Measurements from ENCODE around the gene CPNE4.
A peak's percentile ranks its signal among the peaks of the same experiment; 100 is the strongest.
"Not testable (repeated sequence)": the region's sequence is repeated elsewhere in the genome, so short reads cannot be mapped to it uniquely, and the experiment has no call there.

CPNE4 gene

GRCh38 chr3:132016061-132017041, 18.5 kb downstream of the CPNE4 start:
- no peak for DNase-seq

GRCh38 chr3:132014105-132014504, 20.7 kb downstream of the CPNE4 start:
- DNase-seq, result no peak

- DNase-seq, result no peak
Measured at GRCh38 chr3:132009241-132009640, 25.6 kb downstream of the CPNE4 start.

GRCh38 chr3:132008837-132009236, 26.0 kb downstream of the CPNE4 start:
- no peak for DNase-seq

- no peak for DNase-seq
Measured at GRCh38 chr3:132007617-132008016, 27.2 kb downstream of the CPNE4 start.

- DNase-seq, result peak in 1 of 2 donors; percentile 2
Measured at GRCh38 chr3:132006605-132007204, 28.1 kb downstream of the CPNE4 start.

GRCh38 chr3:132004571-132004970, 30.2 kb downstream of the CPNE4 start:
- no peak for DNase-seq

- no peak for DNase-seq
Measured at GRCh38 chr3:132003685-132004084, 31.1 kb downstream of the CPNE4 start.

- no peak for DNase-seq
Measured at GRCh38 chr3:132001999-132002398, 32.8 kb downstream of the CPNE4 start.

- no peak for DNase-seq
Measured at GRCh38 chr3:132001036-132001435, 33.8 kb downstream of the CPNE4 start.

GRCh38 chr3:131998027-131998426, 36.8 kb downstream of the CPNE4 start:
- DNase-seq, result no peak

- DNase-seq, result no peak
Measured at GRCh38 chr3:131995891-131996290, 38.9 kb downstream of the CPNE4 start.

GRCh38 chr3:131989318-131989717, 45.5 kb downstream of the CPNE4 start:
- DNase-seq, result no peak

GRCh38 chr3:131988209-131988608, 46.6 kb downstream of the CPNE4 start:
- no peak for DNase-seq

- no peak for DNase-seq
Measured at GRCh38 chr3:131983689-131984088, 51.1 kb downstream of the CPNE4 start.

- no peak for DNase-seq
Measured at GRCh38 chr3:131981323-131981722, 53.5 kb downstream of the CPNE4 start.

- DNase-seq, result no peak
Measured at GRCh38 chr3:131976448-131976847, 58.4 kb downstream of the CPNE4 start.

GRCh38 chr3:131975047-131975446, 59.8 kb downstream of the CPNE4 start:
- DNase-seq, result no peak

GRCh38 chr3:131973731-131974130, 61.1 kb downstream of the CPNE4 start:
- no peak for DNase-seq

GRCh38 chr3:131972550-131972949, 62.3 kb downstream of the CPNE4 start:
- DNase-seq, result no peak

- DNase-seq, result no peak
Measured at GRCh38 chr3:131972091-131972490, 62.7 kb downstream of the CPNE4 start.

GRCh38 chr3:131963442-131963841, 71.4 kb downstream of the CPNE4 start:
- DNase-seq, result not testable (repeated sequence)

- DNase-seq, result no peak
Measured at GRCh38 chr3:131962982-131963381, 71.8 kb downstream of the CPNE4 start.

GRCh38 chr3:131960324-131960723, 74.5 kb downstream of the CPNE4 start:
- DNase-seq, result no peak
